Measurements from ENCODE around the gene HSPA12B.
"Not testable (repeated sequence)": the region's sequence is repeated elsewhere in the genome, so short reads cannot be mapped to it uniquely, and the experiment has no call there.

Gene HSPA12B

GRCh38 chr20:3788685-3789155 lies 56.2 kb downstream of the HSPA12B start:
- DNase-seq: peak; percentile 66

GRCh38 chr20:3789201-3789600 lies 56.7 kb downstream of the HSPA12B start:
- not testable (repeated sequence) for DNase-seq

DNA sequence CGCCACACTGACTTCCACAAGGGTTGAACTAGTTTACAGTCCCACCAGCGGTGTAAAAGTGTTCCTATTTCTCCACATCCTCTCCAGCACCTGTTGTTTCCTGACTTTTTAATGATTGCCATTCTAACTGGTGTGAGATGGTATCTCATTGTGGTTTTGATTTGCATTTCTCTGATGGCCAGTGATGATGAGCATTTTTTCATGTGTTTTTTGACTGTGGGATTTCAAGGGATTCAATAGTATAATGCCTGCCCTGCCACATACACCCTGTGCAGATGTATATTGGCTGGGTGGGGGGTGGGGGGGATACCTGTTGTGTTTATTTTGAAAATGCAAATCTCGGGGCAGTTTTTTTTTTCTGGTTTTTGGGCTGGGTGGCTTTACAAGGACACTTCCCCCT lies 61.7 kb downstream of the HSPA12B start:
- DNase-seq: not testable (repeated sequence)

DNA sequence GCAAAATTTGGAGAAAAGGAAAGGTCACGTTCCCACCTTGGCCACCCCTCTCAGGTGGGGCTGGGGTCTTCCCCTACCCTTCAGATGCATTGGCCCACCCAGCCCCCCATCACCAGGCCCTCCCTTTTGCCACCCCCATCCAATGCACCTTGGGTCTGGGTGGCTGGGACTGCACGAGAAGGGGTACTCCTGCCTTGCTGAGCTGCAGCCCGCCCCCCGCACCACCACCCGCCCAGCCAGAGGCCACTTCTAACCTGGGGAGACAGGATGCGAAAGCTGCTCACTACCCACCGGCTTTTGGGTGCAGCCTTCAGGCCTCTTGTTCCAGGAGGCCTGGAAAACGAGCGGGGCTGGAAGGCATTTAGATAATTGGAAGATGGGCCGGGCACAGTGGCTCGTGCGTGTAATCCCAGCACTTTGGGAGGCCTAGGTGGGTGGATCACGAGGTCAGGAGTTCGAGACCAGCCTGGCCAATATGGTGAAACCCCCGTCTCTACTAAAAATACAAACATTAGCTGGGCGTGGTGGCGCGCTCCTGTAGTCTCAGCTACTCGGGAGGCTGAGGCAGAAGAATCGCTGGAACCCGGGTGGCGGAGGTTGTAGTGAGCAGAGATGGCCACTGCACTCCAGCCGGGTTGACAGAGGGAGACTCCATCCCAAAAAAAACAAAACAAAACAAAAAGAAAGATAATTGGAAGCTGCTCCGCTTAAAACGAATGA lies 62.4 kb downstream of the HSPA12B start:
- no peak for DNase-seq

- peak; percentile 95 for DNase-seq
These were observed 63.3 kb downstream of the HSPA12B start, which contains the start of gene CDC25B for GRCh38 chr20:3795511-3796468. Gene CDC25B, plus strand, starts transcription at chr20:3796310. Its CDS starts 222 bp downstream, at chr20:3796532.

GRCh38 chr20:3796477-3797225 lies 64.2 kb downstream of the HSPA12B start:
- DNase-seq: no peak

GRCh38 chr20:3797226-3797545 lies 64.7 kb downstream of the HSPA12B start:
- no peak for DNase-seq

GRCh38 chr20:3797592-3798372 lies 65.3 kb downstream of the HSPA12B start:
- DNase-seq: peak; percentile 54

DNA sequence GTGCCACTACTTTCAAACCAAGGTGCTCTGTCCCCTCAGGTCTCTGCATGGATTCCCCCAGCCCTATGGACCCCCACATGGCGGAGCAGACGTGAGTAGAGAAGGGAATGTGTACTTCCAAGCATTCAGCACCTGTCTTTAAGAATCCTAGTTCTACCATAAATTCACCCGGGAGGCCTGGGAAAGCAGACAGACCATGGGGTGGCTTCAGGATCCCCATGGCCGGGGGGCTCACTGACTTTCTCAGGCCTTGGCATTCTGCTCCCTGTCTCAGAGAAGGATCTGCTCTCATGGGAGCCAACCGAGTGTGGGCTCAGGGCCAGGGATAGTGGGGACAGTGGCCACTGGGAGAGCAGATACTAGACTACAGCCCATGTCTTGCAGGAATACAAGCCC lies 65.9 kb downstream of the HSPA12B start:
- no peak for DNase-seq

- DNase-seq: no peak
These were observed 66.4 kb downstream of the HSPA12B start for GRCh38 chr20:3798908-3799248.

- DNase-seq: no peak
These were observed 67.9 kb downstream of the HSPA12B start for GRCh38 chr20:3800256-3800877.

DNA sequence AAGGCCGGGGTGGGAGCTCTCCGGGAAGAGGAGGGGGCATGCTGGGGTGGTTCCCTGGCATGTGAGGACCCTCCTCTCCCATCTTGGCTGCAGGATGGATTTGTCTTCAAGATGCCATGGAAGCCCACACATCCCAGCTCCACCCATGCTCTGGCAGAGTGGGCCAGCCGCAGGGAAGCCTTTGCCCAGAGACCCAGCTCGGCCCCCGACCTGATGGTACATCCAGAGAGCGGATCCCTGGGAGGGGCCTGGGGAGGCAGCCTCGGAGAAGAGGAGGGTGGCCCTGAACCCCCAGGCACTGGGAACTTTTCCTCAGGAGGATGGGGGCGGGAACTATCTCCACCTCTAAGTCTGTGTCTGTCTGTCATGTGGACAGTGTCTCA lies 68.4 kb downstream of the HSPA12B start:
- DNase-seq: no peak

DNA sequence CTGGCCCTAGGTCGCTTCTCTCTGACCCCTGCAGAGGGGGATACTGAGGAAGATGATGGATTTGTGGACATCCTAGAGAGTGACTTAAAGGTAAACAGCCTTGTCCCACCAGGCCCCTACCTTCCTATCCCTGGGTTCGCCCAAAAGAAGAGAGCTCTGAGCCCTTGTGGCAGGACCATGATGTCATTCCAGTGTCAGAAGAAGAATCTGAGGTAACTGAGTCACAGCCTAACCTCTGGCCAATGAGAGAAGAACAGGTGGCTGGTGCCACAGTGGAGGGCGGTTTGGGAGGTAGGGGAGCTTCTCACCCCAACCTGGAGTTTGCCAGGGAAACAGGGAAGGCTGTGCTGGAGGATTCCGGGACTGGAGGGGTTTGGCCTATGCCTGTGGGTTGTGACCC lies 68.8 kb downstream of the HSPA12B start:
- no peak for DNase-seq

DNA sequence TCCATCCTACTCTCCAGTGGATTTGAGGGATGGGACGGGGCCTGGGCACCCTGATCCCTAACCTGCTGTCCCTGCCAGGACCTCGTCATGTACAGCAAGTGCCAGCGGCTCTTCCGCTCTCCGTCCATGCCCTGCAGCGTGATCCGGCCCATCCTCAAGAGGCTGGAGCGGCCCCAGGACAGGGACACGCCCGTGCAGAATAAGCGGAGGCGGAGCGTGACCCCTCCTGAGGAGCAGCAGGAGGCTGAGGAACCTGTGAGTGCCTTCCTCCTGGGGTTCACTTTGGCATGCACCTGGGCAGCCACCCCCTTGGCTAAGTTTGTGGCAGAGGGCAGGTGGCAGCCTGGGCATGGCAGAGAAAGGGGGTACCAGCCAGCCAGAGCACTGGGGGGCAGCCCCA lies 69.4 kb downstream of the HSPA12B start:
- DNase-seq: no peak

Measured in hematopoietic multipotent progenitor cell treated with erythropoietin and hydrocortisone succinate and interleukin-3 and kit ligand, for 6 days (in vitro differentiated cells).